Activated CD8-positive, alpha-beta T cell treated with anti-CD3 and anti-CD28 coated beads for 36 hours (primary cell): ENCODE data around the gene SDK2. TPM values are rescaled to one million over a fixed set of nuclear protein-coding genes. Genes with fewer than 3 reads are reported as not detected.

Source experiments
- ATAC-seq: fragments of 200-7000 bp; cut with Tn5 transposase; one replicate; pipeline ENCODE4 v1.10.0; 2021; ENCODE audit warnings: mild to moderate bottlenecking, moderate library complexity
- CTCF ChIA-PET: fragments of 350-600 bp; sonication (Branson Sonifier 250); formaldehyde crosslinking; loops from one replicate; lab custom pipeline; 2021; ENCODE audit warnings: antibody characterized with exemption; lab: Charles Lee
- POLR2A ChIA-PET: fragments of 350-600 bp; sonication (Branson Sonifier 250); formaldehyde crosslinking; loops from one replicate; lab custom pipeline; 2021; ENCODE audit warnings: antibody characterized with exemption; lab: Charles Lee
- DNase-seq: peaks from one replicate; pipeline ENCODE4 v3.0.0-alpha.2; 2020
- H3K27ac Mint-ChIP-seq: one replicate; pipeline ENCODE4 v1.8.0; 2021; ENCODE audit warnings: mild to moderate bottlenecking, mixed read lengths
- H3K27me3 Mint-ChIP-seq: one replicate; pipeline ENCODE4 v1.8.0; 2021; ENCODE audit warnings: mixed read lengths
- H3K36me3 Mint-ChIP-seq: one replicate; pipeline ENCODE4 v1.8.0; 2021; ENCODE audit warnings: low read depth, mixed read lengths
- H3K4me1 Mint-ChIP-seq: one replicate; pipeline ENCODE4 v1.8.0; 2021; ENCODE audit warnings: low read depth, mixed read lengths
- H3K4me3 Mint-ChIP-seq: one replicate; pipeline ENCODE4 v1.8.0; 2021; ENCODE audit warnings: mild to moderate bottlenecking, moderate library complexity, mixed read lengths
- H3K9me3 Mint-ChIP-seq: one replicate; pipeline ENCODE4 v1.8.0; 2021; ENCODE audit warnings: mixed read lengths
- CTCF ChIP-seq: fragments of 200-600 bp; IDR thresholded peaks from one replicate; pipeline ENCODE4 v1.8.0; 2022; ENCODE audit warnings: antibody characterized with exemption, mild to moderate bottlenecking
- intact Hi-C: fragments of 100-400 bp; cut with micrococcal nuclease; formaldehyde crosslinking; loops from one replicate; pipeline ENCODE4 v1.10.0; 2022
- total RNA-seq, 2 experiments: library from RNA; stranded (reverse); gene quantifications; one replicate each; pipeline ENCODE4 v1.2.3, GENCODE V29; 2021

The SDK2 gene
- total RNA-seq, 2 experiments from 2014 or later: 3.2 to 3.3 TPM

- CTCF ChIA-PET: no interaction called here
- Mint-ChIP-seq H3K27me3 (peaks cover 2% of the 10 kb centered on the region), H3K36me3 (peaks cover 3% of the 10 kb centered on the region), H3K9me3 (no peaks in the 10 kb centered on the region), H3K27ac (no peak overlapping the region), H3K4me3 (no peak overlapping the region), H3K4me1 (peaks cover 2% of the 10 kb centered on the region)
- ATAC-seq (no peak), DNase-seq (no peak)
- POLR2A ChIA-PET: no interaction called here
- intact Hi-C loops: no loop called here
- TF ChIP-seq CTCF: no peak
Measured at GRCh38 chr17:73500414-73500999, 143.7 kb downstream of the SDK2 start.

- H3K27me3 Mint-ChIP-seq: peaks cover under 1% of the 10 kb centered on the region
- no peak for TF ChIP-seq CTCF
- ChIA-PET POLR2A (no interaction called here), CTCF (no interaction called here)
- no peak overlapping the region for H3K27ac Mint-ChIP-seq
- peaks cover 2% of the 10 kb centered on the region for H3K36me3 Mint-ChIP-seq
- intact Hi-C loops: no loop called here
- no peak for DNase-seq
- H3K4me3 Mint-ChIP-seq: no peak overlapping the region
- no peak for ATAC-seq
- peaks cover 2% of the 10 kb centered on the region for H3K4me1 Mint-ChIP-seq
- H3K9me3 Mint-ChIP-seq: no peaks in the 10 kb centered on the region
Measured at GRCh38 chr17:73498886-73499554, 145.2 kb downstream of the SDK2 start.

- no peak for DNase-seq
- H3K27me3 Mint-ChIP-seq: no peaks in the 10 kb centered on the region
- no peaks in the 10 kb centered on the region for H3K36me3 Mint-ChIP-seq
- intact Hi-C loops: no loop called here
- H3K9me3 Mint-ChIP-seq: no peaks in the 10 kb centered on the region
- CTCF ChIA-PET: no interaction called here
- no peaks in the 10 kb centered on the region for H3K4me1 Mint-ChIP-seq
- ATAC-seq: no peak
- POLR2A ChIA-PET: no interaction called here
- no peak overlapping the region for H3K4me3 Mint-ChIP-seq
- H3K27ac Mint-ChIP-seq: no peak overlapping the region
- TF ChIP-seq CTCF: no peak
Measured at GRCh38 chr17:73498176-73498575, 146.1 kb downstream of the SDK2 start.

GRCh38 chr17:73497721-73498120 lies 146.5 kb downstream of the SDK2 start:
- H3K4me1 Mint-ChIP-seq: no peaks in the 10 kb centered on the region
- H3K27me3 Mint-ChIP-seq: no peaks in the 10 kb centered on the region
- H3K4me3 Mint-ChIP-seq: no peak overlapping the region
- no peak overlapping the region for H3K27ac Mint-ChIP-seq
- ChIA-PET POLR2A (no interaction called here), CTCF (no interaction called here)
- DNase-seq (no peak), ATAC-seq (no peak)
- intact Hi-C loops: no loop called here
- no peak for TF ChIP-seq CTCF
- H3K9me3 Mint-ChIP-seq: no peaks in the 10 kb centered on the region
- no peaks in the 10 kb centered on the region for H3K36me3 Mint-ChIP-seq

- Mint-ChIP-seq H3K4me3 (no peak overlapping the region), H3K27ac (no peak overlapping the region), H3K27me3 (no peaks in the 10 kb centered on the region), H3K4me1 (no peaks in the 10 kb centered on the region), H3K9me3 (no peaks in the 10 kb centered on the region), H3K36me3 (no peaks in the 10 kb centered on the region)
- DNase-seq (no peak), ATAC-seq (no peak)
- ChIA-PET POLR2A (no interaction called here), CTCF (no interaction called here)
- intact Hi-C loops: no loop called here
- no peak for TF ChIP-seq CTCF
Measured at GRCh38 chr17:73496232-73496631, 148.0 kb downstream of the SDK2 start.
